ENCODE measurements around the gene CAPN10. TPM values are rescaled to one million over a fixed set of nuclear protein-coding genes. Genes with fewer than 3 reads are reported as not detected.

CAPN10 gene
- total RNA-seq, 4 donors from 2014 or later = 28.0 to 66.3 (median 54.8) TPM

Other genes starting within 250 kb of the CAPN10 start
- gene GPC1, start 151.1 kb upstream of the CAPN10 start, total RNA-seq = 100 to 1,000 TPM; 117 to 153 (median 144) TPM
- gene ANKMY1, start 28.7 kb upstream of the CAPN10 start, total RNA-seq = 10 to 100 TPM; 14.2 to 24.0 (median 21.4) TPM
- gene DUSP28, start 26.4 kb upstream of the CAPN10 start, total RNA-seq = 10 to 100 TPM in 1 of 4 donors, 1 to 10 TPM in 3; 4.5 to 16.1 (median 7.2) TPM
- gene RNPEPL1, start 18.2 kb upstream of the CAPN10 start, total RNA-seq = 10 to 100 TPM; 55.3 to 90.6 (median 64.0) TPM
- gene GPR35, start 38.7 kb downstream of the CAPN10 start, total RNA-seq = 1 to 10 TPM in 3 of 4 donors, under 1 TPM in 1; 0.90 to 8.2 (median 2.0) TPM
- gene AQP12B, start 96.2 kb downstream of the CAPN10 start, total RNA-seq = under 1 TPM in 1 of 4 donors, not detected in 3; 0.22 TPM
- gene AQP12A, start 105.1 kb downstream of the CAPN10 start, total RNA-seq = 1 to 10 TPM in 1 of 4 donors, not detected in 3; 1.2 TPM
- gene KIF1A, start 233.5 kb downstream of the CAPN10 start, total RNA-seq = 10 to 100 TPM; 31.9 to 82.2 (median 45.3) TPM

Measured in tibial nerve (tissue), 4 donors.